K562 (cell line): Measurements from ENCODE around the gene CBX3. TPM values are rescaled to one million over a fixed set of nuclear protein-coding genes. Genes with fewer than 3 reads are reported as not detected.

Experiments
- KLF13 ChIP-seq: fragments of 450-650 bp; IDR thresholded peaks from 2 replicates; pipeline ENCODE4 v1.6.1; 2016; ENCODE audit warnings: missing genetic modification characterization, low read depth, mild to moderate bottlenecking, missing compliant biosample characterization, moderate library complexity, borderline replicate concordance
- SAP30 ChIP-seq: fragments of 200-600 bp; sonication (generic); IDR thresholded peaks from 2 replicates; pipeline ENCODE4 v1.6.1; 2012; ENCODE audit warnings: borderline replicate concordance, low read depth, mild to moderate bottlenecking, moderate library complexity, low read length, control low read depth, inconsistent platforms; ENCODE audit not compliant: insufficient read depth, poor library complexity, severe bottlenecking
- VEZF1 ChIP-seq: fragments of 200-800 bp; sonication (Bioruptor generic); IDR thresholded peaks from 2 replicates; pipeline ENCODE4 v1.6.1; 2017; ENCODE audit warnings: missing genetic modification characterization, missing compliant biosample characterization
- ZBTB1 ChIP-seq: sonication (generic); formaldehyde crosslinking; IDR thresholded peaks from 2 replicates; pipeline ENCODE4 v1.8.1; 2023; ENCODE audit warnings: missing genetic modification reagents, low read depth, mild to moderate bottlenecking, borderline replicate concordance
- ZBTB49 ChIP-seq: sonication (generic); formaldehyde crosslinking; IDR thresholded peaks from 2 replicates; pipeline ENCODE4 v1.8.0; 2022; ENCODE audit warnings: missing genetic modification reagents, mild to moderate bottlenecking, borderline replicate concordance
- polyA plus RNA-seq, 8 experiments: library from polyadenylated mRNA; depleted of rRNA in 4 of 8; stranded (reverse) in 5 of 8; unstranded in 3 of 8; fragments of >200 nt; fragmentation: Nextera tagmentation in 2 of 8; fragmentation: Illumina TruSeq in 1 of 8; extraction: Ambion mirVana in 2 of 8; extraction: Trizol in 1 of 8; gene quantifications; 2 replicates each; pipeline versions ENCODE4 v1.2.1 to v1.2.3, GENCODE V29; 2011 to 2014; ENCODE audit warnings: inconsistent platforms in 1 of 8, missing spikeins in 1 of 8
- total RNA-seq, 7 experiments: library from RNA; depleted of rRNA in 6 of 7; stranded (reverse); fragments of >200 nt in 6 of 7; fragmentation: Illumina TruSeq in 2 of 7; extraction: Trizol in 2 of 7; gene quantifications; 2 replicates each; pipeline versions ENCODE4 v1.2.1 to v1.2.3, GENCODE V29; 2011 to 2021; ENCODE audit warnings: low replicate concordance in 1 of 7
- TF ChIP-seq, protein P1 (sequence below): sonication (generic); formaldehyde crosslinking; IDR thresholded peaks from 2 replicates; pipeline ENCODE4 v1.8.1; 2023; ENCODE audit warnings: mild to moderate bottlenecking, missing genetic modification reagents
- TF ChIP-seq, protein P2 (sequence below): fragments of 250-450 bp; sonication (Bioruptor Pico); IDR thresholded peaks from 2 replicates; pipeline ENCODE4 v1.5.1; 2021; ENCODE audit warnings: mild to moderate bottlenecking
- TF ChIP-seq, protein P3 (sequence below): sonication (generic); formaldehyde crosslinking; IDR thresholded peaks from 2 replicates; pipeline ENCODE4 v1.8.0; 2022; ENCODE audit warnings: mild to moderate bottlenecking, missing genetic modification reagents
- TF ChIP-seq, protein P4 (sequence below): fragments of 450-650 bp; IDR thresholded peaks from 2 replicates; pipeline ENCODE4 v1.6.1; 2016; ENCODE audit warnings: antibody characterized with exemption
- TF ChIP-seq, protein P5 (sequence below): fragments of 250-450 bp; sonication (Bioruptor Pico); IDR thresholded peaks from 2 replicates; pipeline ENCODE4 v1.5.0; 2021

CBX3 gene
- total and polyA plus RNA-seq, 9 of the 15 experiments (the other 6 are each of a cell fraction or from before 2014, with no cell fraction given), result 198 to 413 (median 328) TPM

DNA sequence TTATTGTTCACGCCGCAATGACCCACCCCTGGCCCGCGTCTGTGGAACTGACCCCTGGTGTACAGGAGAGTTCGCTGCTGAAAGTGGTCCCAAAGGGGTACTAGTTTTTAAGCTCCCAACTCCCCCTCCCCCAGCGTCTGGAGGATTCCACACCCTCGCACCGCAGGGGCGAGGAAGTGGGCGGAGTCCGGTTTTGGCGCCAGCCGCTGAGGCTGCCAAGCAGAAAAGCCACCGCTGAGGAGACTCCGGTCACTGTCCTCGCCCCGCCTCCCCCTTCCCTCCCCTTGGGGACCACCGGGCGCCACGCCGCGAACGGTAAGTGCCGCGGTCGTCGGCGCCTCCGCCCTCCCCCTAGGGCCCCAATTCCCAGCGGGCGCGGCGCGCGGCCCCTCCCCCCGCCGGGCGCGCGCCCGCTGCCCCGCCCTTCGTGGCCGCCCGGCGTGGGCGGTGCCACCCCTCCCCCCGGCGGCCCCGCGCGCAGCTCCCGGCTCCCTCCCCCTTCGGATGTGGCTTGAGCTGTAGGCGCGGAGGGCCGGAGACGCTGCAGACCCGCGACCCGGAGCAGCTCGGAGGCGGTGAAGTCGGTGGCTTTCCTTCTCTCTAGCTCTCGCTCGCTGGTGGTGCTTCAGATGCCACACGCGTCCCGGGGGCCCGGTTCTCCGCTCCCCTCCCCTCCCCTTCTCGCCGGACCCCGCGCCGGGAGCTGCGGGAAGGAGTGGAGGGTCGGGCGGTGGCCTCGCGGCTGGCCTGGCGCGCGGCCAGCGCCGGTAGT is at the start of gene CBX3 (continued):
- TF ChIP-seq, protein P1, sequence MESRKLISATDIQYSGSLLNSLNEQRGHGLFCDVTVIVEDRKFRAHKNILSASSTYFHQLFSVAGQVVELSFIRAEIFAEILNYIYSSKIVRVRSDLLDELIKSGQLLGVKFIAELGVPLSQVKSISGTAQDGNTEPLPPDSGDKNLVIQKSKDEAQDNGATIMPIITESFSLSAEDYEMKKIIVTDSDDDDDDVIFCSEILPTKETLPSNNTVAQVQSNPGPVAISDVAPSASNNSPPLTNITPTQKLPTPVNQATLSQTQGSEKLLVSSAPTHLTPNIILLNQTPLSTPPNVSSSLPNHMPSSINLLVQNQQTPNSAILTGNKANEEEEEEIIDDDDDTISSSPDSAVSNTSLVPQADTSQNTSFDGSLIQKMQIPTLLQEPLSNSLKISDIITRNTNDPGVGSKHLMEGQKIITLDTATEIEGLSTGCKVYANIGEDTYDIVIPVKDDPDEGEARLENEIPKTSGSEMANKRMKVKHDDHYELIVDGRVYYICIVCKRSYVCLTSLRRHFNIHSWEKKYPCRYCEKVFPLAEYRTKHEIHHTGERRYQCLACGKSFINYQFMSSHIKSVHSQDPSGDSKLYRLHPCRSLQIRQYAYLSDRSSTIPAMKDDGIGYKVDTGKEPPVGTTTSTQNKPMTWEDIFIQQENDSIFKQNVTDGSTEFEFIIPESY (CRISPR knock-in tag), result no peak; the same call in 1 of the 2 replicates
- TF ChIP-seq, protein P2, sequence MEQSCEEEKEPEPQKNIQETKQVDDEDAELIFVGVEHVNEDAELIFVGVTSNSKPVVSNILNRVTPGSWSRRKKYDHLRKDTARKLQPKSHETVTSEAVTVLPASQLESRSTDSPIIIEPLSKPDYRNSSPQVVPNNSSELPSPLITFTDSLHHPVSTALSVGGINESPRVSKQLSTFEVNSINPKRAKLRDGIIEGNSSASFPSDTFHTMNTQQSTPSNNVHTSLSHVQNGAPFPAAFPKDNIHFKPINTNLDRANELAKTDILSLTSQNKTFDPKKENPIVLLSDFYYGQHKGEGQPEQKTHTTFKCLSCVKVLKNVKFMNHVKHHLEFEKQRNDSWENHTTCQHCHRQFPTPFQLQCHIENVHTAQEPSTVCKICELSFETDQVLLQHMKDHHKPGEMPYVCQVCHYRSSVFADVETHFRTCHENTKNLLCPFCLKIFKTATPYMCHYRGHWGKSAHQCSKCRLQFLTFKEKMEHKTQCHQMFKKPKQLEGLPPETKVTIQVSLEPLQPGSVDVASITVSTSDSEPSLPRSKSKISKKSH, result no peak
- TF ChIP-seq ZBTB49 (CRISPR knock-in tag) (no peak), ZBTB1 (peak; percentile 79), VEZF1 (CRISPR knock-in tag) (peak; percentile 98), SAP30 (no peak), KLF13 (tag) (no peak)
- TF ChIP-seq, protein P3, sequence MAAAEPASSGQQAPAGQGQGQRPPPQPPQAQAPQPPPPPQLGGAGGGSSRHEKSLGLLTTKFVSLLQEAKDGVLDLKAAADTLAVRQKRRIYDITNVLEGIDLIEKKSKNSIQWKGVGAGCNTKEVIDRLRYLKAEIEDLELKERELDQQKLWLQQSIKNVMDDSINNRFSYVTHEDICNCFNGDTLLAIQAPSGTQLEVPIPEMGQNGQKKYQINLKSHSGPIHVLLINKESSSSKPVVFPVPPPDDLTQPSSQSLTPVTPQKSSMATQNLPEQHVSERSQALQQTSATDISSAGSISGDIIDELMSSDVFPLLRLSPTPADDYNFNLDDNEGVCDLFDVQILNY (CRISPR knock-in tag), result no peak
- TF ChIP-seq, protein P4, sequence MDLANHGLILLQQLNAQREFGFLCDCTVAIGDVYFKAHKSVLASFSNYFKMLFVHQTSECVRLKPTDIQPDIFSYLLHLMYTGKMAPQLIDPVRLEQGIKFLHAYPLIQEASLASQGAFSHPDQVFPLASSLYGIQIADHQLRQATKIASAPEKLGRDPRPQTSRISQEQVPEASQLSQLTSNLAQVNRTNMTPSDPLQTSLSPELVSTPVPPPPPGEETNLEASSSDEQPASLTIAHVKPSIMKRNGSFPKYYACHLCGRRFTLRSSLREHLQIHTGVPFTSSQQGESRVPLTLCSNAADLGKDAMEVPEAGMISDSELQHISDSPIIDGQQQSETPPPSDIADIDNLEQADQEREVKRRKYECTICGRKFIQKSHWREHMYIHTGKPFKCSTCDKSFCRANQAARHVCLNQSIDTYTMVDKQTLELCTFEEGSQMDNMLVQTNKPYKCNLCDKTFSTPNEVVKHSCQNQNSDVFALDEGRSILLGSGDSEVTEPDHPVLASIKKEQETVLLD, result no peak
- TF ChIP-seq, protein P5, sequence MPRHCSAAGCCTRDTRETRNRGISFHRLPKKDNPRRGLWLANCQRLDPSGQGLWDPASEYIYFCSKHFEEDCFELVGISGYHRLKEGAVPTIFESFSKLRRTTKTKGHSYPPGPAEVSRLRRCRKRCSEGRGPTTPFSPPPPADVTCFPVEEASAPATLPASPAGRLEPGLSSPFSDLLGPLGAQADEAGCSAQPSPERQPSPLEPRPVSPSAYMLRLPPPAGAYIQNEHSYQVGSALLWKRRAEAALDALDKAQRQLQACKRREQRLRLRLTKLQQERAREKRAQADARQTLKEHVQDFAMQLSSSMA, result peak; percentile 80; the same call in 1 of the 2 replicates
